ENCODE measurements around the gene MPC2.
"Not testable (repeated sequence)": the region's sequence is repeated elsewhere in the genome, so short reads cannot be mapped to it uniquely, and the experiment has no call there.

Gene MPC2

DNA sequence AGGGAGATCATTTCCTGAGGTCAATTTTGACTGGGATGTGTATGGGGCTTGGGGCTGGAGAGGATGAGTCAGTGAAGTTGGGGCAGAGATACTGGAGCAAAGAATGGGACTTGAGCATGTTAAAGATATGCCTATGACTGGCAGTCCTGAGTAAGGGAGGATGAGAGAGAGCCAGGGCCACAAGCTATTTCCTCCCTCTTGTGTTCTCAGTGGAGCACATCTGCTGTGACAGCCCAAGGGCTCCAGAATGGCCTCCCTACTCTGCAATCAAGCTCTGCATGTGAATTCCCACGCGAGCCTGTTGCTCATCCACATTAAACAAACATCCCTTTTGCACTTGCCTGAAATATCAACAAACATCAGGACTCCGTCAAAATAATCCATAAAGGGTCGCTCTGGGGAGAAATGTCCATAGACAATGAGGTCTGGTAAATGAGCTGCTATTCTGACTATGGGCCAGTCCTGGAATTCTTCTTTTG is 32.2 kb downstream of the MPC2 start:
- no peak for DNase-seq (ENCODE audit: low spot score)

DNA sequence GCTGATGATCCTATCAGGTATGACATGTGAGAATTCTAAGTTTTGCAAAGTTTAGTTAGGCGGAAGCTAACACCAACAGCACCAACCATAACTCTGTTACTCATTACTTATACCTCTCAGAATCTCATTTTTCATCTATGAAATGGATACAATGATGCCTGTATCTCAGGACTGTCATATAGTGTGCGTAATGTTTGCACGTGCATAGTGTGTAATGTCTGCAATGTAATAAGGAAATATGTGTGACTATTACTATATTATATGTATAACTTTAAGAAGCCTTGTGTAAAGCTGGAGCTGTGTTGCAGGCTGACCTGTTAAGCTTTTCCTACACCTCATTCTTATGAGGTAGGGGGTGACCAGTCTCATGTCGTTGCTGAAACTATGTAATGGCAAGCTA is 36.0 kb downstream of the MPC2 start:
- no peak for DNase-seq (ENCODE audit: low spot score)

GRCh38 chr1:167899253-167899681 is 37.6 kb downstream of the MPC2 start:
- no peak for DNase-seq (ENCODE audit: low spot score)

- DNase-seq (ENCODE audit: low spot score), result no peak
These were observed 38.2 kb downstream of the MPC2 start for GRCh38 chr1:167898578-167899222.

- no peak for DNase-seq (ENCODE audit: low spot score)
These were observed 43.1 kb downstream of the MPC2 start for GRCh38 chr1:167893798-167894197.

- DNase-seq (ENCODE audit: low spot score), result no peak
These were observed 46.5 kb downstream of the MPC2 start for GRCh38 chr1:167890400-167890799.

DNA sequence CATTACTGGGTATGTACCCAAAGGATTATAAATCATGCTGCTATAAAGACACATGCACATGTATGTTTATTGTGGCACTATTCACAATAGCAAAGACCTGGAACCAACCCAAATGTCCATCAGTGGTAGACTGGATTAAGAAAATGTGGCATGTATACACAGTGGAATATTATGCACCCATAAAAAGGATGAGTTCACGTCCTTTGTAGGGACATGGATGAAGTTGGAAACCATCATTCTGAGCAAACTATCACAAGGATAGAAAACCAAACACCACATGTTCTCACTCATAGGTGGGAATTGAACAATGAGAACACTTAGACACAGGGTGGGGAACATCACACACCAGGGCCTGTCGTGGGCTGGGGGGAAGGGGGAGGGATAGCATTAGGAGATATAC is 49.7 kb downstream of the MPC2 start:
- DNase-seq (ENCODE audit: low spot score), result not testable (repeated sequence)

- no peak for DNase-seq (ENCODE audit: low spot score)
These were observed 54.5 kb downstream of the MPC2 start for GRCh38 chr1:167882376-167882775.

GRCh38 chr1:167881786-167882185 is 55.1 kb downstream of the MPC2 start:
- DNase-seq (ENCODE audit: low spot score), result no peak

DNA sequence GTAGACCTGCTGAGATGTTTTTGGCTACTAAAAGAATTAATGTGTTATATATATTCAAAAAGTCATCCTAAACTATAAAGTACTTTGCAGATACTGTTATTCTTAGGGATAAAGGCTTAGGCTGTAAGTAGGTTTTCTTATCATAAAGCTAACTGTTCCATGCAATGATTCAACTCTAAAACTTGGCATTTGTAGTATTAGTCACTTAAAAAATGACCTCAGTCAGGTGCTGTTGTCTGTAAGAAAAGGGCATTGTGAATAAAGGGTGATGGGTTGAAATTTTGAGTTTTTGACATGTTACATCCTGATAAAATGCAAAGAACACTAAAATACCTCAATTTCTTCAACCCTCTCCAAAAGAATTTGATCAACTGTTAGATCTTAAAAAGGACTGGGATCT is 55.8 kb downstream of the MPC2 start:
- DNase-seq (ENCODE audit: low spot score), result no peak

- DNase-seq (ENCODE audit: low spot score), result no peak
These were observed 56.3 kb downstream of the MPC2 start for GRCh38 chr1:167880580-167881021.

- no peak for DNase-seq (ENCODE audit: low spot score)
These were observed 57.4 kb downstream of the MPC2 start for GRCh38 chr1:167879508-167879907.

GRCh38 chr1:167878372-167879160 is 58.3 kb downstream of the MPC2 start:
- no peak for DNase-seq (ENCODE audit: low spot score)

DNA sequence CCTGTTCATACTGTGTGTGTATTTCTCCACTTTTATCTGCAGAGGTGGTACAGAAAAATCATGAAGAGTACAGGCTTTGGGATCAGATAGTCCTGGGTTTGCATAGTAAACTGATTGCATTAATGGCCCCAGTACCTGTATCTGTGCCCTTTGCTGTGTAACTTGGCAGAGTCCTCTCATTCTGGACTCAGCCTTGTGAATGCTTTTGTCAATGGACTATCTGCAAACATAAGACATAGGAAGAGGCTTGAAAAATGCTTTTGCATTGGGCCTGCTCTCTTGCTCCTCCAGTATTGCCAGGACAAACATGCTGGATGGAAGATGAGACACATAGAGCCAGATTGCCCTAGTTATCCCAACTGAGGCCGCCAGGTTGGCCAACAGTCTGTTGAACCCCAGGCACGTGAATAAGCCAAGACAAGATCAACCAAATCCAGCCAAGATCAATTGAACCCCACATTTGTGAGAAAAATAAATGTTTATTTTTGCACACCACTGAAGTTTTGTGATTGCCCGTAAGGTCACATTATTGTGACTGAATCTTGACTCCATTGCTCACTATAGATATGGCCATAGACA is 60.2 kb downstream of the MPC2 start:
- no peak for DNase-seq (ENCODE audit: low spot score)

DNA sequence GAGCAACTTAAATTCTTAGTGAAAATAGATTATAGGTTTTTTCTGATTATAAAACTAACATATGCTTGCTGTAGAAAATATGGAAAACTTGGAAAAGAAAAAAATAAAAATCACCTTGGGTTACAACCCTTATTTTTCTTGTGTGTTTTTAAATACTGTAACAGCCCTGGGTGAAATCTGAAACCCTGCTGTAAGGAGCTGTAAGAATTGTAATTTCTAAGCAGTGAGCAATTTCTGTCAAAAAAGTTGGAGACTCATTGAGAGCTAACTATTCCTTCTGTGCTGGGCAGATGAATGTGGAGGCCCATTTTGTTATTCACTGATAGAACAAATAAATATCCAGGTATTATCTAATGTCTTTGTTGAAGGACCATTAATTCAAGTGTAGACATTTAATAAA is 65.5 kb downstream of the MPC2 start:
- no peak for DNase-seq (ENCODE audit: low spot score)

DNA sequence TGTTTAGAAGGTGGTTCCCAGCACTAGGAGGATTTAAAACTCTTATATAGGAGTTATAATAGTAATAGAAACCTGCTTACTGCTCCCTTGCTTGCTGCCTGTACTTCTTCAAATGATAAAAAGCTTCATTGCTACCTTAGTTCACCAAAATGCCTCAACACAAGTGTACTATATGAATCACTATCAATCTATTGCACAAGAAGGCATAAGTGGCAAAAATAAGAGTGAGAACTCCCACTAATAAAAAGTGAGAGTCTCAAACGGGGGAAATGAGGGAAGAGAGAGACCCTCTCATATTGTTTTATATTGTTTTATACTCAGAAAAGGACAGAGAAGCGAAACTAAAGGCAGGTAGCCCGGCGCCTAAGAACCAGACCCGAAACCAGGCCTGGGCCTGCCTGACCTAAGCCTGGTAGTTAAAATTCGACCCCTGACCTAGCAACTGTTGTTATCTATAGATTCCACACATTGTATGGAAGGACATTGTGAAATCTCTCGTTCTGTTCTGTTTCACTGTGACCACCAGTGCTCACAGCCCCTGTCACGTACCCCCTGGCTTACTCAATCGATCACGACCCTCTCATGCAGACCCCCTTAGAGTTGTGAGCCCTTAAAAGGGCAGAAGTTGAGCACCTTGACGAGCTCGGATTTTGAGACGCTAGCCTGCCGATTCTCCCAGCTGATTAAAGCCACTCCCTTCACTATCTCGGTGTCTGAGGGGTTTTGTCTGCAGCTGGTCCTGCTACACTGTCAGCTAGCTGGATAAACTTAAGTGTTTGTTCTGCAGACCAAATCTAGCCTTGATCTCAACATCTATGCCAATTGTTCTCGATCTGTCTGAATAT is 67.5 kb downstream of the MPC2 start:
- not testable (repeated sequence) for DNase-seq (ENCODE audit: low spot score)

GRCh38 chr1:167866739-167867414 is 70.0 kb downstream of the MPC2 start:
- DNase-seq (ENCODE audit: low spot score), result not testable (repeated sequence)
